HG03354 (cell line): ENCODE data around the gene CEND1.

Source experiments
- ATAC-seq: cut with Tn5 transposase; IDR thresholded peaks from one replicate; pipeline ENCODE4 v1.9.1; 2021; ENCODE audit warnings: mild to moderate bottlenecking; ENCODE audit not compliant: unreplicated experiment, poor library complexity, severe bottlenecking

CEND1 gene

GRCh38 chr11:798093-798713 lies 8.3 kb upstream of the CEND1 start, which contains the start of gene SLC25A22:
Gene SLC25A22 (minus strand): TSS chr11:798281. CDS start chr11:795006, 3,275 bp downstream.
- peak; percentile 69 for ATAC-seq

GRCh38 chr11:797296-798092 lies 7.6 kb upstream of the CEND1 start:
- ATAC-seq: peak; percentile 49

GRCh38 chr11:796565-797295 lies 6.8 kb upstream of the CEND1 start:
- no peak for ATAC-seq

- ATAC-seq: no peak
Measured at GRCh38 chr11:795634-796564, 6.0 kb upstream of the CEND1 start.

DNA sequence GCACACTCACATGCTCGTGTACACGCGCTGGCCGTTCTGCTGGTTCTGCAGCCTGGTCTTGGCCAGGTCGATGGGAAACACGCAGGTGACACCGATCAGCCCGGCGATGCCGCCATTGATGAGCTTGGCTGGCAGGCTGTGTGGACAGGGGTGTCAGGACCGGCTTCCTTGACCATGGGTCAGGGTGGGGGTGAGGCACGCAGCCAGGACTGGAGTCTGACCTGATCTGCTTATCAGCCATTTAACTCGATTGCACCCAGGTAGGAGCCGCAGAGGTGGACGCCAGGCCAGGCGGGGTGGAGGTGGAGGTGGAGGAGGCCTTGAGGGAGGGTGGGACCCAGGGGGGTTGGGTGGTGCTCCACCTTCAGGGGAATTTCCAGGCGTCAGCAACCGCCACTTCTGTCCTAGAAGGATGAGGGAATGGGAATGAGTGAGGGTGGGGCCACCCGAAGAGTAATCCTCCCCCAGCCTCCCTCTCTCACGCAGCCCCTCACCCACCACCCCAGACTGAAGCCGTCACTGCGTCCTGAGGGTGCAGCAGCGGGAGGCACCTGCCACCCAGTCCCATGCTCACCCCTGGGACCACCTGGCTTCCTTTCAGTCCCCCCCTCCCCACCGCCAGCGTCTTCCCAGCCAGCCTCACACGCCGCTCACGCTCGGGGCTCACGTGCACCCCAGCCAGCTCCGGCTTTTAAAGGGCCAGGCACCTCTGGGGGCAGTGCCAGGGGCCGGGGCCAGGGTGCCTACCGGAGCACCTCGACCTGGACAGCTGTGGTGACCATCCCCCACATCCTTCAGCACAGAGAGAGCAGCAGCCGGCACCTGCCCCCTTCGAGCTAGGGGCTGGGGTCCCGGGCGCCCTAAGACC lies 5.1 kb upstream of the CEND1 start:
- no peak for ATAC-seq

- ATAC-seq: no peak
Measured at GRCh38 chr11:794013-794765, 4.3 kb upstream of the CEND1 start.

- ATAC-seq: no peak
Measured at GRCh38 chr11:793556-793955, 3.7 kb upstream of the CEND1 start.

GRCh38 chr11:792873-793272 lies 3.0 kb upstream of the CEND1 start:
- ATAC-seq: no peak

- no peak for ATAC-seq
Measured at GRCh38 chr11:792535-792821, 2.6 kb upstream of the CEND1 start.

DNA sequence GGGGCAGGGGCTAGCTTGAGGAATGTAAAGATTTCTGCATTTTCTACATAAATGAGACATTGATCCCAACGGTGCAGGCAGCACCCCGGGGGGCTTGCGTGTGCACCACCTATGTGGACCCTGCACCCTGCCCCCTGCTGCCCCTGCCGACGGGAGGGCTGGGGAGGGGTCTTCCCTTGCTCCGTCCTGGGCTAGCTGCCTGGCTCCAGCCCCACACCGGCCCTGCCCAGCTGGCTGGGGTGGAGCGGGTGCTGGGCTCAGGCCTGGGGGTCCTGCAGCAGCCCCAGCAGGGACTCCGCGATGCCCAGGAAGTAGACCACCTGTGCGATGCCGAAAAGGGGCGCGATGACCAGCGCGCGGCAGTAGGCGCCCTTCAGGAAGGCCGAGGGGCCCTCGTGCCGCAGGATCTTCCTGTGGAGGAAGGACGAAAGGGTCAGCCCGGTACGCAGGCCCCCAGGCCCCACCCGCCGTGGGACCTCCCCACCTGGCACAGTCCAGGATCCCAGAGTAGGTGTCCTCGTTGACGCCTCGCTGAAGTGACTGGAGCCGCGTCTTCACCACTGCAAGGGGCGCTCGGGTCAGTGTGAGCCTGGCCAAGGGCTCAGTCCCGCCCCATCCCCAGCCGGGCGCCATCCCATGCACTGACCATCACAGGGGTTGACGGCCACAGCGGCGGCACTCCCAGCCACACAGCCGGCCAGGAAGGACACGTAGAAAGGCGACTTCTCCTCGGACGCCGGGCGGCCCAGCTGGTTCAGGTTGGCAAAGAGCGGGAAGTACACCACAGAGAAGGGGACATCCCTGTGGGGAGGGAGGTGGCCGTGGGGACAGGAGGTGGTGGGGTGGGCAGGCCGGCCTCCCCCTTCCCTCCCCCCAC lies 2.0 kb upstream of the CEND1 start:
- ATAC-seq: no peak

GRCh38 chr11:790721-791564 lies 1.1 kb upstream of the CEND1 start:
- no peak for ATAC-seq

DNA sequence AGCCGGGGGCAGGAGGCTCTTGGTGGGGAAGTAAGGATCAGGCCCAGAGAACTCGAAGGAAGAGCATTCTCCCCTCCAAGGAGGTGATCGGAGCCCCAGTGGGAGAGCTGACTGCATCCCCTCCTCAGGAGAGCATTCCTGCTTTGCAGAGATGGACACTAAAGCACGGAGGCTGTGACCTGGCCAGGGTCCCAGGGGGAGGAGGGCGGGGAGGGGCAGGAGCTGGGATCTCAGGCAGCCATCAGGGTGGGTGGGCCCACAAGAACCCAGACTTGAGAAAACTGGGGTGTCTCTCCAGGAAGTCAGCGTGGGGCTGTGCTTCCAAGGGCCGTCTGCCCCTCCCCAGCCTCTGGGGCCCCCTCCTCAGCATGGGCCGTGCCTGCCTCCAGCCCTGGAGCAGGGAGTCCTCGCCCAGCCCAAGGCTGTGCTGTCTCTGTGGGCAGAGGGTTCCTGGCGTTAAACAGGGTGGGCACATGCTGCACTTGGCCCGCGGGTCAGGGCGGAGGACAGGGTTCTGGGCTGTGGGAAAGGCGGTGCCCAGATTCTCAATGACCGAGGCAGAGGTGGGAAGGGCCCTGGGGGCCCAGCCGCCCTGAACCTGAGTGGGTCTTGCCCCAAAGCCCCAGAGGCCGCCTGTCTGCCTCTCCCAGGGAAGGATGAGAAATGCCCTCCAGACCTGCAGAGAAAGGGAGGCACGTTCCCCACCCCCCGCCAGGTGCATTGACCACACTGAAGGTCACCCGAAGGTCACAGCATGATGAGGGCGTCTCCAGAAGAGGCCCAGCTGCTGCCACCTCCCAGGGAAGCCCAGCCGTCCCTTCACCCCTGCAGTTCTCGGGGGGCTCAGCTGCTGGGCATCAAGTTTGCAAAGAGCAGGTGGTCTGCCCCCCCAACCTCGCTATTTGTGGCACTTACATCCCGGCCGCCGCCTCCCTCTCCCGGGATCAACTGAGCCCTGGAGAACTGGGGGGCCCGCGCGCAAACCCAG lies 643 bp downstream of the CEND1 start:
- no peak for ATAC-seq

- no peak for ATAC-seq
Measured at GRCh38 chr11:788009-788640, 1.8 kb downstream of the CEND1 start.

DNA sequence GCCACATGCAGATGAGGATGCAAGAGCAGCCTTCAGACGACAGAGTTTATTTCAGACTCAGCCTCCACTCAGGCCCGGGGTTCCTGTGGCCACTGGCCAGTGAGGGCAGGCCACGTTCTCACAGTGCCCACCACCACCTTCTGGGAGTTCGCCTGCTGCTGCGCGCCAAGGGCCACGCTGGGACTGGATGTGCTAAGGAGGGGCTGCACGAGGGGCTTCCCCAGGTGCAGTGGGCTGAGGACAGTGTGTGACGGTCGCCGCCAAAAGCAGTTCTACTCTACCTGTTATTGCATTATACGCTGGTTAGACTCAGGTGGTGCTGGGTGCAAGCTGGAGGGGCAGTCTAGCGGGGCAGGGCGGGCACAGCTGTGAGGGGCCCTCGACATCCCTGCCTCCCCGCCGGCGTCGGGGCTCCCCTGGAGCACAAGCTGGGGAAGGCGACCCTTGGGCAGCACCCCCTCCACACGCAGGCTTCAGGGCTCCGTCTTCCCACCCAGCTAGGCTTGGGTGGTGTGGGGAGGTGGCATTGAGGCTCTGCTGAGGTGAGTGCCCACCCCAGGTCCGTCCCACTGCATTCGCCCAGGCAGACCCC lies 2.7 kb downstream of the CEND1 start:
- no peak for ATAC-seq
